GM19240 (cell line): ENCODE results near the gene WASF1.
A peak's percentile ranks its signal among the peaks of the same experiment; 100 is the strongest.
"Not testable (repeated sequence)": the region's sequence is repeated elsewhere in the genome, so short reads cannot be mapped to it uniquely, and the experiment has no call there.

Experiments used
- DNase-seq: peaks from one replicate; pipeline ENCODE4 v3.0.0; 2011; ENCODE audit warnings: low spot score; ENCODE audit not compliant: insufficient read length

The WASF1 gene

GRCh38 chr6:110173506-110174132 is 5.9 kb downstream of the WASF1 start:
- DNase-seq = no peak

GRCh38 chr6:110170081-110170480 is 9.4 kb downstream of the WASF1 start:
- DNase-seq = no peak

GRCh38 chr6:110158479-110158878 is 21.0 kb downstream of the WASF1 start:
- DNase-seq = no peak

- DNase-seq = no peak
These were observed 31.6 kb downstream of the WASF1 start for GRCh38 chr6:110147870-110148269.

GRCh38 chr6:110140650-110141049 is 38.8 kb downstream of the WASF1 start:
- DNase-seq = no peak

GRCh38 chr6:110139052-110139451 is 40.4 kb downstream of the WASF1 start:
- no peak for DNase-seq

- DNase-seq = no peak
These were observed 41.3 kb downstream of the WASF1 start for GRCh38 chr6:110137924-110138887.

- DNase-seq = no peak
These were observed 49.1 kb downstream of the WASF1 start for GRCh38 chr6:110130362-110130761.

GRCh38 chr6:110128418-110128817 is 51.1 kb downstream of the WASF1 start:
- no peak for DNase-seq

- no peak for DNase-seq
These were observed 54.1 kb downstream of the WASF1 start for GRCh38 chr6:110125361-110125760.

- not testable (repeated sequence) for DNase-seq
These were observed 57.8 kb downstream of the WASF1 start for GRCh38 chr6:110121655-110122054.

- DNase-seq = no peak
These were observed 63.2 kb downstream of the WASF1 start for GRCh38 chr6:110116258-110116657.

GRCh38 chr6:110114004-110114403 is 65.5 kb downstream of the WASF1 start:
- DNase-seq = no peak

GRCh38 chr6:110105296-110105695 is 74.2 kb downstream of the WASF1 start:
- no peak for DNase-seq

GRCh38 chr6:110103260-110103659 is 76.2 kb downstream of the WASF1 start:
- DNase-seq = no peak

- no peak for DNase-seq
These were observed 77.1 kb downstream of the WASF1 start for GRCh38 chr6:110102411-110102810.

GRCh38 chr6:110101885-110102284 is 77.6 kb downstream of the WASF1 start:
- DNase-seq = peak; percentile 8

- no peak for DNase-seq
These were observed 80.9 kb downstream of the WASF1 start for GRCh38 chr6:110098511-110099116.

- no peak for DNase-seq
These were observed 82.0 kb downstream of the WASF1 start for GRCh38 chr6:110097443-110097842.

- DNase-seq = no peak
These were observed 83.5 kb downstream of the WASF1 start for GRCh38 chr6:110095935-110096334.

- no peak for DNase-seq
These were observed 84.4 kb downstream of the WASF1 start for GRCh38 chr6:110095101-110095500.

- DNase-seq = no peak
These were observed 85.5 kb downstream of the WASF1 start for GRCh38 chr6:110093981-110094380.
